NCI-H460 (cell line): ENCODE results near the gene SMAD5. TPM values are rescaled to one million over a fixed set of nuclear protein-coding genes. Genes with fewer than 3 reads are reported as not detected.

Experiments
- DNase-seq: peaks from one replicate; pipeline ENCODE4 v3.0.0-alpha.2; 2016; ENCODE audit warnings: low read depth; ENCODE audit errors: extremely low read depth
- total RNA-seq: library from RNA; depleted of rRNA; stranded (reverse); fragments of >200 nt; shearing (Covaris generic); gene quantifications from 2 replicates; pipeline ENCODE4 v1.2.3, GENCODE V29; 2014

SMAD5 gene
- total RNA-seq, 1 experiment from 2014 or later = 57.9 TPM

GRCh38 chr5:136193322-136193935 is 60.8 kb downstream of the SMAD5 start:
- no peak for DNase-seq

- no peak for DNase-seq
Observed at GRCh38 chr5:136194576-136194975, 61.9 kb downstream of the SMAD5 start.

- no peak for DNase-seq
Observed at GRCh38 chr5:136195971-136196820, 63.6 kb downstream of the SMAD5 start.

DNA sequence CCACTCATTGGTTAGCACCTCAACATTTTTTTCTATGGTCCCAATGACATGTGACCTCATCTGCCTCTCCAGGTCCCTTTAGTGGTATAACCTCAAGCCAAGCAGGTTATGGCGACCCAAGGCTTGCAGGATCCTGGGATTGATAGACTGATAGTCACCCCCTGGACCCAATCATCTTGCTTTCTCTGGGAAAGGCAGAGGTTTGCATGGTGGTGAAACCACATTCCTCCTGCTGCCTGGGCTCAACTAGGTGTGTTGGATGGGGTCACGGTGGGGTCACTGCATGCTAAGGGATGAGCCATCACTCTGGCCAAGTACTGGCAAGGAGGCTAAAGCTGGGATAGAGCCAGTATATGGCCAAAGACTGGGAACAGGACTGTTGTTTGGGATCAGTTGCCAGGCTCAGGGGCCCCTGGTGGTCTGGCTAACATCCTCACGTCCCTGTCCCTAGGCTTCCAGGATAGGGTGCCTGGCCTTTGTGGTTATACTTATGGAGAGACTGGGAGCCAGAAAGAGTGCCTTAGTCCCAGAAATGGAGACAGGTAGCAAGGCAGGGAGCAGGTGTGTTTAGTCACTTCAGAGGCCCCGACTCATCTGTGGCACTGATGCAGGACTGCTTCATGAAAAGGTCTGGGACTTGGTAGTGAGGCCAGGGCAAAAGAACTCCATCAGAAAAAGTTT is 65.0 kb downstream of the SMAD5 start:
- DNase-seq = no peak

DNA sequence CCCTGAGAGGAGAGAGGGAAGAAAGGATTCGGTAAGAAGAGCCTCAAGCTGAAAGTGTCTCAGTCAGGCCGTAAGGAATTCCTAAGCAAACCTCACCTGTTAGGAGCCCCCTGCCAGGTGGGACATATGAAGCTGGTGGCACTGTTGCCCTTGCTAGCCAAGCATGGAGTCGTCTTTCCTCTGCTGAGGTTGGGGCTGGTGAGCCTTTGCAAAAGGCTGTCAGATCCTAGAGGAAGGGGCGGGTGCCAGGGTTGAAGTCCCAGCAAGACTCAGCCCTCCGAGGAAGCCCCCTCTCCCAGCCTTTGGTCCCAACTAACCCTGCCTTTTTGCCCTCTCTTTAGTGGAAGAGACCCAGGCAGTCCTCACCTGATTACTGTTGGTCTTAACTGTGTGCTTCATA is 65.8 kb downstream of the SMAD5 start:
- no peak for DNase-seq

- DNase-seq = no peak
Observed at GRCh38 chr5:136199408-136199807, 66.8 kb downstream of the SMAD5 start.

DNA sequence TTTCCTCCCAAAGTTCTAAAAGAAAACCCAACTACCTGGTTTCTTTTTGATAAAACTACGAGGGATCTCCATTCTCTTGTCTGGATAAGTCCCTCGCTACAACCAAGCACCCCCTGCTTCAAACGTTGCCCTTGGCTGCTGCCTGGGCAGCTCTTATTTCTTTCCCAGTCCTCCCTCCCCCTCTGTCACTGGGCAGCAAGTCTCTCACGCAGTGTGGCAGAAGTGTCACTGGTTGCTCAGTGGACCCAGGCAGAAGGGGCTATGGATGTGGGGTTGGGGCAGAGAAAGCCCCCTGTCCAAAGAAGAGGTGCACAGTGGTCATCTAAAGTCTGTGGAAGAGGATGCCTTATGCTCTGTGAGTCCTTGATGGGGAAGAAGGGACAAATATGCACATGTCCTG is 67.5 kb downstream of the SMAD5 start:
- no peak for DNase-seq

GRCh38 chr5:136200761-136201160 is 68.1 kb downstream of the SMAD5 start:
- DNase-seq = no peak

DNA sequence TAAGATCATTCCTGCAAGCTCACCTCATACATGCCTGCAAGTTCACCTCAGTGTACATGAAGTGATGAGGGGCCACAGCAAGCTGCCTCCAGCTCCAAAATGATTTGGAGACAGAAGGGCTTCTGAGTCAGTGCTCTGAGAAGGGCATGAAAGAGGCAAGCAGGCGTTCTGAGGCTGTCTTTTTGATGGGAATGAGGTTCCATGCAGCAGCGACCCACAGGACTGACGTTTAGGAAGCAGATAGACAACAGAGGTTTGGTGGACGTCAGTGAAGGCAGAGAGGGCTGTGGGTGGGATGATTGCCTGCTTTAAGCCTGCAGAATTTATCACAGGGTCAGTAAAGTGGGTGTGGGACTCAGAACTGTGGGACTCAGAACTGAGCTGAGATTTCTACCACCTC is 69.2 kb downstream of the SMAD5 start:
- no peak for DNase-seq

- DNase-seq = no peak
Observed at GRCh38 chr5:136202469-136203205, 70.0 kb downstream of the SMAD5 start.

DNA sequence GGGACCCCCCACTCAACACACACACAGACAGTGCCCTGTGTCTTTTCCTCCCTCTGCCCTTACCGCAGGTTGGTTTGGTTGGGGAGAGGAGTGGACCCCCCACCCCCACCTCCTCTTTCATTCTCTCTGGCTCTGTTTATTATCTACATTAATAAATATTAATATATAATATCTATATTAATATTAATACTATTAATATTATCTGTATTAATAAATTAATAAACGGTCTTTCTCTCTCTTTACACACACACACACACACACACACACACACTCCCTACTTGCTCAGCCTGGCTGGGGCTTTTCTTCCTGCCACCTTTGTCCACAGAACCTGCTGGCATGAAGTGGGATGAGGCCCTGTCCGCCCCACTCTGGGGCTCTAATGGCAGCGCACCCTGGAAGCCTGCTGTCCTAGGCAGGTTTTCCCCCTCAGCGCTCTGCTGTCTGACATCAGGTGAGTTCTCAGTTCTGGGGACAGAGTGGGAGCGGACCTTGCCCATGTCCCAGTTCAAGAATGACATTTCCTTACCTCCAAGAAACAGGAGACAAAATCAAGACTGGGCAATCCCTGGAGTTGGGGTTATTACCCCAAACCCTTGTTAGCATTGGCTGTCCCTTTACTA is 70.8 kb downstream of the SMAD5 start:
- no peak for DNase-seq

DNA sequence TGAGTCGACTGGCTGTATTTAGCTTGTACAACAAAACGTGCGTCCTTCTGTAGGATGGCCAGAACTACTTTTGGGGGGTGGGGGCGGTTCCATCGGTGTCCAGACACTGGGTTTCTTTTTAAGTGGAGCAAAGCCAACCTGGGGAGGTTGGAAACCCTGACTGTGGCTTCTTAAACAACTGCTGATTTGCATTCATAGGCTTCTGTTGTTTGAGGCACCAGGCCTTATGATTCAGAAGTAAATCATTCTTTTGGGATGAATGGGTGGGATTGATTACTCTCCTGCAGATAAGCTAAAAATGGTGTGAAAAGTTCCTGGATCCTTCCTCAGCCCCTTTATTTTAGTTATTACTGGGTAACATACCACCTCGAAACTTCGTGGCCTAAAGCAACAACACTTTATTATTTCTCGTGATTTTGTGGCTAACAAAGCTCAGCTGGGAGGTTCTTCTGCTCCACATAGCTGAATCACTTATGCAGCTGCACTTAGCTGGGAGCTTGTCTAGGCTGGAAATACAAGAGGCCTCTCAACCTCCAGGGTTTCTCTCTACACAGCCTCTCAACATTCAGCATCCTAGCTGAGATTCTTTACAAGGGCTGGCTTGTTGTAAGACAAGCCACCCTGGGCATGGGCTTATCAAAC is 72.5 kb downstream of the SMAD5 start:
- no peak for DNase-seq

GRCh38 chr5:136205941-136206340 is 73.3 kb downstream of the SMAD5 start:
- no peak for DNase-seq

DNA sequence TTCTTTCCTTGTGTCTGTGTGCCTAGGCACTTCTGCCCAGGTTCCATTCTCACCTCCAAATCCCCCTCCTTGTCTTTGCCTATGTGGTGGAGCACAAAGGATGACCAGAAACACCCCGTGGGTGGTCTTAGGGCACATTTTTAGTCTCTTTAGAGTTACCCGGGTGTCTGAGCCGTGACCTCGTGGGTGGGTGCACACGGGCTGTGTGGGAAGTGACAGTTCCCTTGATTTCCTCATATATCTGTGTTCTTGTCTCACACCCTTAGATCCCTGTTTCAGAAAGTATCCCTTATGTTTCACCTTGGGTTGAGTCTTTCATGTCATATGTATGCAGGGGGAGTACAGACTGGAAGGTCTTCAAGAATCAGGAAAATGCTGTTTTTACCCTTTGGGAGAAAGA is 73.7 kb downstream of the SMAD5 start:
- no peak for DNase-seq

DNA sequence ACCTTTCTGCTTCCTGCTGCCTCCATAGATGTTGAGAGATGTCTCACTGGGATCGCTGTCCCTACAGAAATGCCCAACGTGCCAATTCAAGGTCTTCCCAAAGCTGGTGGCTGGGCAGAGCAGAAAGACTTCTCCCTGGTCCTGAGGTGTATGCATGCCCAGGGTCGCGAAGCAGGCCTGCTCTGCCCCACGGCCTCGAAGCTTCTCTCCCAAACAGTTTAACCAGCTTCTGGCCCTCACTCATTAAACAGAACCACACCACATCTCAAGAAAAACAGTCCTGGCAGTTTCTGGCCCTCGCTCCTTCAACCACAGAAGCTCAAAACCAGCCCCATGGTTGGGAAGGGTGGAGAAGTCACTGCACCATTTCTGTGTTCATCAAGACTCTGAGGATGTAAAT is 75.0 kb downstream of the SMAD5 start:
- DNase-seq = no peak

GRCh38 chr5:136208916-136209315 is 76.3 kb downstream of the SMAD5 start:
- DNase-seq = no peak

GRCh38 chr5:136209346-136209910 is 76.8 kb downstream of the SMAD5 start:
- no peak for DNase-seq

GRCh38 chr5:136210259-136210658 is 77.6 kb downstream of the SMAD5 start:
- DNase-seq = no peak

DNA sequence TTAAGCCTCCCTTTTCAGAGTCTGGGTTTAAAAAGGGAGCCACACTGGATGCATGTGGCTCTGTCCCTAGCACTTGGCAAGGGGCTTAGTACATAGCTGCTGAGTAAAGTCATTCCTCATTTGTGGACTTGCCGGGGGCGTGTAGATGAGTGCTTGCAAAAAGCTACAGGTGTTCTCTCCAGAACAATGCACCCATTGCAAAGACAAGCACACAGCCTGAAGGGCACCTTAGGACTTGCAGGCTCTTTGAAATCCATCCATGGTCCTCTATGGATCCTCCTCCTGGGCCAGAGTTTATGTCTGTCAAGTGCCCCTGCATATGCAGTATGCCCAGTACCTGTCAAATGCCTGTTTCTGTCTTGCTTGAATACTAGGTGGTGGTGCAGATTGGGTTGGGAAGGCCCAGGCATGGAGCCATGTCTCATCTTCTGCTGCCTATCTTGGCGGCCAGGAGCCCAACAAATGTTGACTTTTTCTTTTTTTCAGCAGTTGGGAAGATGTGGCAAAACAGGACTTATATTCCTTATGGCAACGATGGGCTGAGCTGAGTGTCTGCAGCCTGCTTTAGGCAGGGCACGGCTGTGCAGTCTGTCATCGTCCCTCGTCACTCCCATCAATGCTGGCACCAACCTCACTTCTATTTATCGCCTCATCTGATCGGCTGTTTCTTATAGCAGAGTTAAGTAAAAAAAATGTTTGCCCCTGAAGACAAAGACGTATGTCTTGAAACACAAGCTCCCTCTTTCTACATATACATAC is 78.8 kb downstream of the SMAD5 start:
- no peak for DNase-seq
